Bone marrow (tissue), 2 donors: Measurements from ENCODE around the gene SPNS1.
"Not testable (repeated sequence)": the region's sequence is repeated elsewhere in the genome, so short reads cannot be mapped to it uniquely, and the experiment has no call there.

ENCODE experiments used
- DNase-seq, 2 donors: peaks; one replicate each; lab custom pipeline; 2025; lab: John Stamatoyannopoulos, UW

SPNS1 gene

GRCh38 chr16:28958216-28958615 lies 16.4 kb upstream of the SPNS1 start:
- no peak for DNase-seq

DNA sequence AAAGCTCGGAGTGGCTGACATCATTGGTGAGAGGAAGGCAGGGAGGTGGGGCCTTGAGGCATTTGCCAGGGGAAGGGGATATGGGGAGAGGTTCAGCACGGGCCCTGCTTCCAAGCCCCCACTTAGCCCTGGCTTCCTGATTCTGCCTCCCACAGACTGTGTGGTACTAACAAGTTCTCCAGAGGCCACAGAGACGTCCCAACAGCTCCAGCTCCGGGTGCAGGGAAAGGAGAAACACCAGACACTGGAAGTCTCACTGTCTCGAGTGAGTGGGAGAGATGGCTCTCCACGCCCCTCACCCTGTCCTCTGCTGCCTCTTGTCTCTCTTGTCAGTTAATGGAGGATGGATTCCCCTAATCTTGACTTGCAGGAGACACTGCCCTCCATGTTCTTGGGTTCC lies 15.7 kb upstream of the SPNS1 start:
- DNase-seq, result no peak

GRCh38 chr16:28964072-28964471 lies 10.5 kb upstream of the SPNS1 start:
- DNase-seq, result no peak

DNA sequence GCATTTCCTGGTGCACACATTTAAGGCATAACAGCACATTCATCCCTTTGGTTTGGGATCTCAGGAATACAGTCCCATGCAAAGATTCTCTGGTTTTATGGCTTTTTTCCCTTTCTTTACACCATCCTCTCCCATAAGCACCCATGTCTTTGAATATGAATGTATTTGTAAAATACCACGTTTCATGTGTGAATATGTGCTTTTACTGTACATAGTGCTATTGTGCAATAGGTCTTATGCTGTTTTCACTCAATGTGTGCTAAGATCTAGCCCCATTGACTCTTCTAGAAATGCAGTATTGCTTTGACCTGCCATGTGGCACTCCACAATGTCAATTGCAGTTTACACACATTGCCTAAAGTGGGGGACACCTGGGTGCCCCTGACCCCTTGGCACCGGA lies 10.1 kb upstream of the SPNS1 start:
- DNase-seq, result no peak

DNA sequence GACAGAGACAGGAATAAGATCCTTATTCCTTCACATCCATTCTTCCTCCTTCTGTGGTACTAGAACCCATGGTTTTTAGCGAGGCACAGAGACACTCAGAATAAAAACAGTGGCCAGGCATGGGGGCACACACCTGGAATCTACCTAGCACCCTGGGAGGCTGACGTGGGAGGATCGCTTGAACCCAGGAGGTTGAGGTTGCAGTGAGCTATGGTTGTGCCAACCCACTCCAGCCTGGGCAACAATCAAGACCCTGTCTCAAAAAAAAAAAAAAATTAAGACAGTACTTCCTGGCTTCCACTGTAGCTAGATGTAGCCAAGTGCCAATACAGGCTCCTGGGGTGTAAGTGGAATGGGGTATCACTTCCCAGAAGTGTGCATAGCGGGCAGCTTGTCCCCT lies 7.4 kb upstream of the SPNS1 start:
- DNase-seq, result no peak

- not testable (repeated sequence) for DNase-seq
Observed at GRCh38 chr16:28969696-28970095, 4.9 kb upstream of the SPNS1 start.

- DNase-seq, result peak in 1 of 2 donors; percentile 25
Observed at GRCh38 chr16:28974007-28974436, 556 bp upstream of the SPNS1 start.

DNA sequence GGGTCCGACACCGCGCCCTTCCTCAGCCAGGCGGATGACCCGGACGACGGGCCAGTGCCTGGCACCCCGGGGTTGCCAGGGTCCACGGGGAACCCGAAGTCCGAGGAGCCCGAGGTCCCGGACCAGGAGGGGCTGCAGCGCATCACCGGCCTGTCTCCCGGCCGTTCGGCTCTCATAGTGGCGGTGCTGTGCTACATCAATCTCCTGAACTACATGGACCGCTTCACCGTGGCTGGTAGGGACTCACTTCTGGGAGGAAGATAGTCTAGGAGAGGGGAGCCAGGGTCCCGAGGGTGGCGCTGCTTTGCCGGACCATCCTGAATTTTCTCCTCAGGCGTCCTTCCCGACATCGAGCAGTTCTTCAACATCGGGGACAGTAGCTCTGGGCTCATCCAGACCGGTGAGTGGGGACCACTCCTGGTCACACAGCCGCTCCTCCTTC lies 601 bp downstream of the SPNS1 start:
- no peak for DNase-seq

GRCh38 chr16:28977703-28978662 lies 3.4 kb downstream of the SPNS1 start:
- no peak for DNase-seq

DNA sequence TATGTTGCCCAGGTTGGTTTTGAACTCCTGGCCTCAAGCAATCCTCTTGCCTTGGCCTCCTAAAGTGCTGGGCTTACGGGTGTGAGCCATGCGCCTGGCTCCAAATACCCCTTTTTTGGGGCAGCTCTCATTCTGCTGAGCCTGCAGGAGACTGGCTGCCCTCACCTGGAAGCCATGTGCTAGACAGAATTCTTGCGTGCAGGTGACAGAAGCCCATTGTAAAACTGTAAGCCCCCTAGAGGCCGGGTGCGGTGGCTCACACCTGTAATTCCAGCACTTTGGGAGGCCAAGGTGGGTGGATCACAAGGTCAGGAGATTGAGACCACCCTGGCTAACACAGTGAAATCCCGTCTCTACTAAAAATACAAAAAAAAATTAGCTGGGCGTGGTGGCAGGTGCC lies 5.8 kb downstream of the SPNS1 start:
- DNase-seq, result not testable (repeated sequence)

DNA sequence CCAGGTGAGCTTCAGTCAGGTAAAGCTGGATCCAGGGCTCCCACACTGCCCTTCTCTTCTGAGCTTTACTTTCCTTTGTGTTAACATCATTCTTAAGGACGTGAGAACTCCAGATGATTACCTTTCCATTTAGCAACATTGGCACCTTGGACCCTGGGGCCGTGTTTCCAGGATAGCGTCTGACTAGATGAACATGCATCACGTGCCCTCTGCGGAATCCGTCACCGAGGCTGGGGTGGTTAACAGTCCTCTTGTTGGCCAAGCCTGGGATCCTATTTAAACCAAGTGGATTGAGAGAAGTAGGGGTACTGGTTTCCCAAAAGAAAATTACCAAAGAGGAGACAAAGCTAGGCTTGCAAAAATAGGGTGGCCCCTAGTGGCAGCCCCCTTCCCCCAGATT lies 6.4 kb downstream of the SPNS1 start:
- no peak for DNase-seq

GRCh38 chr16:28981517-28981916 lies 6.9 kb downstream of the SPNS1 start:
- DNase-seq, result peak in 1 of 2 donors; percentile 19

GRCh38 chr16:28982418-28982817 lies 7.8 kb downstream of the SPNS1 start:
- DNase-seq, result no peak

GRCh38 chr16:28982949-28983348 lies 8.4 kb downstream of the SPNS1 start:
- DNase-seq, result no peak

DNA sequence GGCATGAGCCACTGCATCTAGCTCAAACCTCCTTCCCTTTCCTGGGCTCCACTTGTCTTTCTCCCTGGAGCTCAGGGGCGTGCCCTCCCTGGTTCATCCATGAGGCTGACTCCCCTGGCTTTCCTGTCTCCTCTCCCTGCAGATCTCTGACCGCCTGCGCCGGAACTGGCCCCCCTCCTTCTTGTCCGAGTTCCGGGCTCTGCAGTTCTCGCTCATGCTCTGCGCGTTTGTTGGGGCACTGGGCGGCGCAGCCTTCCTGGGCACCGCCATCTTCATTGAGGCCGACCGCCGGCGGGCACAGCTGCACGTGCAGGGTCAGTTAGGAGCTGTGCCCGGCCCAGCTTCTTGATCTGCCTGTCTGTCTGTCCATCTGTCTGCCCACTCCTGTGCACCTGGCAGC lies 9.1 kb downstream of the SPNS1 start:
- DNase-seq, result no peak

GRCh38 chr16:28984091-28984490 lies 9.5 kb downstream of the SPNS1 start:
- DNase-seq, result no peak

DNA sequence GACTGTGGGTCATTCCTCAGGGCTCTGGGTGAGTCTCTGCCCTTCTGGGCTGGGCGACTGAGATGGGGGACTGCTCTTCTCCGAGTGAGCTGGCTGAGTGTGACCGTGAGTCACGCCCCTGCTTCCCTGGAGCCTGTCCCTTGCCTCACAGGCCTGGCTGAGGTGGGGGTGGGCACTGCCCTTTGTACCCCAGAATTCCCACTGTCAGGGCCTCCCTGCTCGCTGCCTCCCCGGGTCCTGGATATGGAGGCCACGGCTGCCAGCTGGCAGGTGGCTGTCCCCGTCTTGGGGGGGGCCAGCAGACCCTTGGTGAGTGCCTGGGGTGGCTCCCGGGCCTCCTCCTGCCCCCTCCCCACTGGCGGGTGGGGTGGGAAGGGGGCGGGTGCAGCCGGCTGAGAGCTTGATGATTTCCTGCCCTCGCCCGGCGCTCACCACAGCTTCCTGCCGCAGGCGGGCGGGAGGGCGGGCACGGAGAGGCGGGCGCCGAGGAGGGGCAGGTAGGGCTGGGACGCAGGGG lies 10.1 kb downstream of the SPNS1 start, which contains the start of gene LAT:
Gene LAT (plus strand): TSS at position 434 of the 517 bp plus-strand sequence. CDS start 366 bp downstream, outside the sequence.
- peak; percentile 70 to 90 for DNase-seq

GRCh38 chr16:28985211-28986041 lies 10.8 kb downstream of the SPNS1 start:
- DNase-seq, result no peak

DNA sequence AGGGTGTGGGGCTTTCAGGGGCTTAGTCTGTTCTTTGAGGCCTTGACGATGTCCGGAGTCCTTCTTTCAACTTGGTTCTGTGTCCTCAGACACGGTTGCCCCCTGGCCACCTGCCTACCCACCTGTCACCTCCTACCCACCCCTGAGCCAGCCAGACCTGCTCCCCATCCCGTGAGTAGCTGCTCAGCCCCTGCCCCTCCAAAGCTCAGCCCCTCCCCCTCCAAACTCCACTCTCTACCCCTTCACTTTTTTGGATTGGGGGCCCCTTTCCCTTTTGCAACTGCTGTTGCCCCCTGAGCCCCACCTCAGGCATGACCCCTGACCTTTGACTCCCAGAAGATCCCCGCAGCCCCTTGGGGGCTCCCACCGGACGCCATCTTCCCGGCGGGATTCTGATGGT lies 11.5 kb downstream of the SPNS1 start:
- no peak for DNase-seq

DNA sequence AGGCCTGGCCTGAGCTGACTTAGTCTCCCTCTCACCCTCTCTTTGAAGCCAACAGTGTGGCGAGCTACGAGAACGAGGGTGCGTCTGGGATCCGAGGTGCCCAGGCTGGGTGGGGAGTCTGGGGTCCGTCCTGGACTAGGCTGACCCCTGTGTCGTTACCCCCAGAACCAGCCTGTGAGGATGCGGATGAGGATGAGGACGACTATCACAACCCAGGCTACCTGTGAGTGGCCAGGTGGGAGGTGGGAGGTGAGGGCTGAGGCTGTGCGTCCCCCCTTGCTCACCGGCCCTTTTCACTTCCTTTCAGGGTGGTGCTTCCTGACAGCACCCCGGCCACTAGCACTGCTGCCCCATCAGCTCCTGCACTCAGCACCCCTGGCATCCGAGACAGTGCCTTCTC lies 11.9 kb downstream of the SPNS1 start:
- no peak for DNase-seq

DNA sequence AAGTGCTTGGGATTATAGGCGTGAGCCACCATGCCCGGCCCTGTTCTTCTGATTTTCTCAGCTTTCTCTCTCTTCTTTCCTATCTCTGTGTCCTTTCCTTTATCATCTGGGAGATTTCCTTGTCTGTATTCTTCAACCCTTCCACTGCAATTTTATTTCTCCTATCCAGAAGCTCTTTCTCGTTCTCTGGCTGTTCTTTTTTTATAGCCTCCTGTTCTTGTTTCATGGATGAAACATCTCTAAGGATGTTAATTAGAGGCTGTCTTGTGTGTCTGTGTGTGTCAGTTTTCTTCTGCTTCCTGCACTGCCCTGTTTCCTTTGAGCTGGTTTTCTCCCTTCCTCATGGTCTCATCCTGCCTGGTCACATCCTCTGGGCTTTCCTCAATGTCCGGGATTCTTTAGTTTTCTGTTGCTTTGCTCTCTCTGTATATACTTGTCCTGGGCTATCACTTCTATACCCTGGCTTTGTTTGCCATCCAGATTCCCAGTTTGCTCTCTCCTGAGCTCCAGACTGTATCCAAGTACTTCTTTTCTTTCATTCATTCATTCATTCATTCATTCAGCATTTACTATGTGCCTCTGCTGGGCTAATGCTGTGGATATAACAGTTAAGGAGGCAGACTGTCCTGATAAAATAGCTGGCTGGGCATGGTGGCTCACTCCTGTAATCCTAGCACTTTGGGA lies 12.7 kb downstream of the SPNS1 start:
- no peak for DNase-seq

DNA sequence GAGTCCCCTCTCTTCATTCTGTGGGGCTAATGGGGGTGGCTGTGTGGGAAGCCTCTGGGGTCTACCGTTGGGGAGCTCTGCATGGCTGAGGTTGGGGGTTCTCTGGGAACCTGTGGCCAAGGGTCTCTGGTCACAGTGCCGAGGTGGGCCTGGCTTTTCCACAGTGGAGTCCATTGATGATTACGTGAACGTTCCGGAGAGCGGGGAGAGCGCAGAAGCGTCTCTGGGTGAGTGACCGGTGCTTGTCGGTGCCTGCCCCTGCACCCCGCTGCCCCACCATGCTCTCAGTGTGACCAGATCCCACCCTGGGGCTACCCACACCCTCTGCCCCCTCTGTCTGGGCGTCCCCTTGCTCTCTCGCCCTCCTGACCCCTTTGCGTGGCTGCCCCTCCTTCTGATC lies 14.8 kb downstream of the SPNS1 start:
- no peak for DNase-seq
